GM20000 (cell line): Measurements from ENCODE around the gene KLHL17.

Experiments
- DNase-seq: peaks from one replicate; pipeline ENCODE4 v3.0.0; 2012; ENCODE audit warnings: low spot score
- CTCF ChIP-seq: IDR thresholded peaks from 2 replicates; pipeline ENCODE4 v1.5.1; 2012; ENCODE audit warnings: mild to moderate bottlenecking, control low read depth; ENCODE audit errors: extremely low read depth, missing control alignments

KLHL17 gene

GRCh38 chr1:914891-915280 is 45.5 kb upstream of the KLHL17 start:
- no peak for DNase-seq
- TF ChIP-seq CTCF: no peak

- TF ChIP-seq CTCF: no peak
- DNase-seq: no peak
Observed at GRCh38 chr1:915295-916172, 44.9 kb upstream of the KLHL17 start.

GRCh38 chr1:916173-917075 is 44.0 kb upstream of the KLHL17 start:
- no peak for TF ChIP-seq CTCF
- DNase-seq: no peak

GRCh38 chr1:917076-917459 is 43.3 kb upstream of the KLHL17 start:
- DNase-seq: no peak
- TF ChIP-seq CTCF: no peak

- TF ChIP-seq CTCF: no peak
- DNase-seq: no peak
Observed at GRCh38 chr1:917466-918091, 42.8 kb upstream of the KLHL17 start.

- no peak for DNase-seq
- TF ChIP-seq CTCF: no peak
Observed at GRCh38 chr1:918353-918752, 42.0 kb upstream of the KLHL17 start.

- no peak for TF ChIP-seq CTCF
- DNase-seq: no peak
Observed at GRCh38 chr1:918843-919242, 41.5 kb upstream of the KLHL17 start.
